GM12865 (cell line): ENCODE measurements around the gene ADK.

ENCODE experiments used
- DNase-seq: peaks from one replicate; pipeline ENCODE4 v3.0.0; 2010; ENCODE audit warnings: low read depth
- H3K4me3 ChIP-seq: 2 replicates; pipeline ENCODE4 v1.5.1; 2011; ENCODE audit warnings: mild to moderate bottlenecking, low read depth, low read length, control low read depth
- CTCF ChIP-seq: IDR thresholded peaks from 2 replicates; pipeline ENCODE4 v1.5.1; 2011; ENCODE audit warnings: low read length, control low read depth, low read depth, inconsistent platforms; ENCODE audit not compliant: insufficient read depth; ENCODE audit errors: missing control alignments

The ADK gene

DNA sequence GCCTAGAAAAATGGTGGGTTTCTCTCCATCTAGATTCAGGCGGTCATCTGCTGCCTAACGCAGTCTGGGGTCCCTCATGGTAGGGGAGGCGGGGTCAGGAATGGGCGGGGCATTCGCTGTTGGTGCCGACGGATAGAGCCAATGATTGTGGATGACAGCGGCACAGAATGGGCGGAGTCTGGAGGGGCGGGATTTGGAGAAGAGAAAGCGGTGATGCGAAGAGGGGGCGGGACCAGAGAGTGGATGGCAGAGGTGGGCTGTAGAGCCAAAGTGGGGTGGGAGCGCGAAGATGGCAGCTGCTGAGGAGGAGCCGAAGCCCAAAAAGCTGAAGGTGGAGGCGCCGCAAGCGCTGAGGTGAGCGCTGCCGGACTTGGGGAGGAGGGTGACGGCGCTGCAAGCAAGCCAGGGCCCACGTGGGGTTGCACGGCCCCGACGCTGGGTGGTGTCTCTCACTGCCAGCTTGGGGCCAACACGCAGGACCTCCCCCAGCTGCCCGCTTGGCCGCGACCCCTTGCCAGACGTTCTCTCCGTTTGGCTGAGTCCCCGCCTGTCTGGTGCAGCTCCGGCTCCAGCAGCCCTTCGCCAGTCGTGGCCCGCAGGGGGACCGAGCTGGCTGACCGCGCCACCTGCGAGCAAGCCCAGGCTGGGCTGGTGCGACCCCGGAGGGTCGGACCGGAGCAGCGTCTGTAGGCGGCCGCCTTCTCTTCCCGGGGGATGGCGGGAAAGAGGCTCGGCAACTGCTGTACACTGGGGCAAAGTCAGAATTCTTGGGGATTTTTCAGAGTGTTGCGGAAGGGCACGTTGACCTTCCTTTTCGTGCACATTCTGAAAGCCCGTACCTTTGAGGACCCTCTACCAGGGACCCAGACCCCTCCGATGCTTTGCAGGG, at the start of gene ADK:
TSS of gene ADK (plus strand) at position 232 of the 889 bp plus-strand sequence. CDS start at position 290, 58 bp downstream.
- H3K4me3 ChIP-seq, result peak within 1 kb of the TSS; percentile 99
- DNase-seq, result peak; percentile 99
- TF ChIP-seq CTCF, result no peak

DNA sequence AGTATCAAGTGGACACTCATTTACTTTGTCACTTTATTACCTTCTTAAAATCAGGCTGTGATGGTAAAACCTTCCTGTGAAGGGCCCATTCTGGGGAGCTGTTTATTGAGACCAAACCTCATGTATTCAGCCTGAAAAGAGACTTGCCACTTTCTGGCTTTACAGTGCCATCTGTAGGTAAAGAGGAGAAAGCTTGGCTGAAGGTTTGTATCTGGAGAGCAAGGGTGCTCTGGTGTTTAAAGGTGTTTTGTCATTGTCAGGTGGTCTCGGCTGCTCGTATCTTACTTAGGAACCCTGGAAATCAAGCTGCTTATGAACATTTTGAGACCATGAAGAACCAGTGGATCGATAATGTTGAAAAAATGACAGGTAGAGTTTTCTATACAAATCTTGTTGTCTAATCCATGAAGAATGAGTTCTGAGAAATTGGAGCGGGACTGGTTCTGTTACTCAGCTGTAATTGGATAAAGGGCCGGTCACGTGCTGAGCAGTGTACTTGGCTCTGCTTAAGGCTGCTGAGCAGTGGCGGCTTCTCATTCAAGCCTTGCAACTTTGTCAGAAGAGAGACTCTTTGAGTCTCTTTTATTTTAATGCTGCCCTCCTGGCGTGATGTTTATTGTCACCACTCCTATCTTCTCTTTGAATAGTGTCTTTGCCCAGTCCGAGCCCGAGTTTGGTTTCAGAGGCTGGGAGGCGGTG, 47.3 kb upstream of the ADK start:
- DNase-seq, result peak; percentile 50
- TF ChIP-seq CTCF, result peak; percentile 53
- H3K4me3 ChIP-seq, result no peak overlapping the region

GRCh38 chr10:74104480-74104879, 46.5 kb upstream of the ADK start:
- DNase-seq, result no peak
- TF ChIP-seq CTCF, result no peak
- H3K4me3 ChIP-seq, result no peak overlapping the region

DNA sequence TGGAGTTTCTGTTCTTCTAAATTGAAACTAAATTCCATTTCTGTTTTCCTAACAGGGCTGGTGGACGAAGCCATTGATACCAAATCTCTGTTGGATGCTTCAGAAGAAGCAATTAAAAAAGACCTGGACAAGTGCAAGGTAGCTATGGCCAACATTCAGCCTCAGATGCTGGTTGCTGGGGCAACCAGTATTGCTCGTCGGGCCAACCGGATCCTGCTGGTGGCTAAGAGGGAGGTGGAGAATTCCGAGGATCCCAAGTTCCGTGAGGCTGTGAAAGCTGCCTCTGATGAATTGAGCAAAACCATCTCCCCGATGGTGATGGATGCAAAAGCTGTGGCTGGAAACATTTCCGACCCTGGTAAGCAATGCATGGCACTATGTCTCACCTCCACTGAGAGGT, 46.0 kb upstream of the ADK start:
- no peak for DNase-seq
- no peak overlapping the region for H3K4me3 ChIP-seq
- TF ChIP-seq CTCF, result no peak

- no peak for DNase-seq
Observed at GRCh38 chr10:74107391-74107790, 43.6 kb upstream of the ADK start.

DNA sequence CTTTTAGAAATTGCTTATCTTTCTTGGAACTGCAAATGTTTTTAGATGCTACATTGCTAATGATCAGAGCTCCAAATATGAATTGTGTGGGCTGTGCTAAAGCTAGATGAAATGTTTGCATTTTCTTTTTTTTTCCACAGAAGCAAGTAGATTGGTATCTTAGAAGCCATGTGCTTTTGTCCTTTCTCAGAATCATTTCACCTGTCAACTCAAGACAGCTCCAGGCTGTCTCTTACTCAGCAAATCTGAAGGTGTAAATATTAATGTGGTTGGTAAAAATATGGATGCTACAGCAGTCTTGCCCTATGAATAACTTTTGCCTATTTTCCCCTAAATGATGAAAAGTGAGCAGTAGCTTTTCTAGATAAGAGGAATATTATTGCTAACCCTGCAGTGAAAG, 41.6 kb upstream of the ADK start:
- no peak overlapping the region for H3K4me3 ChIP-seq
- no peak for DNase-seq
- no peak for TF ChIP-seq CTCF

More at GRCh38 chr10:74107391-74107790, 43.6 kb upstream of the ADK start:
- no peak for TF ChIP-seq CTCF
- no peak overlapping the region for H3K4me3 ChIP-seq
